ENCODE measurements around the gene FGF14.

The FGF14 gene

DNA sequence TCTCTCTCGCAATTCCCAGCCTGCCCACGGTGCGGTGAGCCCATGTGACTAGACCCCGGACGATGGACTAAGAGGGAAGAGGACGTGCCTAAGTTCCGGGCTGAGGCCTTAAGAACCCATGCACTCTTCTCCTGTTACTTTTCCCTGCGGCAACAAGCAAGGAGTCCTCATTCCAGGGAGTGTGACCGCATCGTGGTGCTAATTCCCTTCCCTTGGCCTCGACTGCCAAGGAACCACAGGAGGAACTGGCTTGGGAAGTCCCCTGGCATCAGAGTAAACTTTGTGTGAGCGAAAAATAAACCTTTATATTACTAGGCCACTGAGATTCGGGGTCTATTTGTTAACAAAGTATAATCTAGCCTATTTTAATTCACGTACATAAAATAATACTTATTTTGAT is 34.0 kb downstream of the FGF14 start:
- DNase-seq: no peak
- ATAC-seq: no peak

GRCh38 chr13:102361113-102361512 is 40.7 kb downstream of the FGF14 start:
- ATAC-seq: no peak
- no peak for DNase-seq

GRCh38 chr13:102359264-102359663 is 42.6 kb downstream of the FGF14 start:
- no peak for ATAC-seq
- no peak for DNase-seq

- DNase-seq (no peak), ATAC-seq (no peak)
These were observed 46.6 kb downstream of the FGF14 start for GRCh38 chr13:102355251-102355650.

- no peak for DNase-seq
These were observed 47.8 kb downstream of the FGF14 start for GRCh38 chr13:102354011-102354410.

GRCh38 chr13:102351521-102351920 is 50.3 kb downstream of the FGF14 start:
- ATAC-seq: no peak
- DNase-seq: no peak

More at GRCh38 chr13:102354011-102354410, 47.8 kb downstream of the FGF14 start:
- ATAC-seq: no peak

GRCh38 chr13:102347490-102347889 is 54.4 kb downstream of the FGF14 start:
- no peak for DNase-seq

DNA sequence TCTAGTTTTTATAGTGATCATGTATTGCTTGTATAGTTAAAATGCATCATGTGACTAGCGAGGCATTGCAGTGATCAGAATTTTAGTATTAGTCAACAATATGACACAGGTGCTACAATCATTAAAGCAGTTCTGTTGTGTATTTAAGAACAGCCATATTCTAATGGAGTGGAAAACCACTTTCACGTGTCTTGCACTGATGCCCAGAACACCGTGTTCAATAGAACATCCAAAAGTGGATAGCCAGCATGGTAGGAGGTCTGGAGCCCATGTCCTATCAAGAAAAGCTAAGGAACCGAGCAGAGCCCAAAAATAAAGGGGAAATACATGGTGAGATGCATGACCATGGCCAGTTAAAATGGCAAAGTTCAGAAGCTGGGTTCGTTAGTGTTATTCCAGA is 55.1 kb downstream of the FGF14 start:
- ATAC-seq (no peak), DNase-seq (no peak)

More at GRCh38 chr13:102347490-102347889, 54.4 kb downstream of the FGF14 start:
- no peak for ATAC-seq

GRCh38 chr13:102344410-102344809 is 57.4 kb downstream of the FGF14 start:
- DNase-seq (no peak), ATAC-seq (no peak)

DNA sequence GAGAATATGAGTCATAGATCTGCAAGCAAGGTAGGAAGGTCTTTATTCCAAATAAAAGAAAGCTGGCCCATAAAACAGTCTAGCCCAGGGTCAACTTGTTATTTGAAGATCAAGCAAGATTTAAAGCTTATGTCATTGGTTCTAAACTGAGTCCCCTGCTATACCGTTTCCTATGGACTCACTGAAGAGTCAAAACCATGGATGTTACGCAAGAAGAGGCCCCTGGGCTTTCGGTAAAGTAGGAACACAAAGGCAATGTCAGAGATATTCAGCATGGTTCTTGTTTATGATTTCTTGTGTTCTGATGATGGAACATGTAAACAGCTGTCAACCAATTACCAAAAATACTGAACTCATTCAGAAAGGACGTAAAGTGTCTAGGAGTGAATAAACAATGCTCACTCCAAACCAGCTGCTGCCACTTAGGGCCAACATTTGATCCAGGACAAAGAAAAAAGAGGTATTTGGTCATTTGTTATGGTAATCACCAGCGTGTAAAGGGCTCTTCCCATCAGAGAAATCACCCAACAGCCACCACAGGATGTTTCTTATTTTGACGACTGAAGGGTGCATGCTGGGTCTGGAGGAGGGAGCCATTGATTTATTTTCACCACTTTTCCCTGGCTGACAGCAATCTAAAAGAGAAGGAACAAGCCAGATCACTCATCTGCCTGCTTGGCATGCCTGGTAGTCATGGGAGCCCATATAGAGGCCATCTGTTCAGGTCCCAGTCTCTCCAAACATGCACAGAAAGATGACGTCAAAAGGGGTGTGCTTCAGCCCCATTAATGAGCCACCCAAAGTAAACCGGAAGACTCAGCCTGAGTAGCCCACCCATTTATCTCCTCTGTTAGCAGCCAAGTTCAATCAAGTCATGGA is 68.3 kb downstream of the FGF14 start:
- no peak for DNase-seq

GRCh38 chr13:102328909-102329308 is 72.9 kb downstream of the FGF14 start:
- DNase-seq (no peak), ATAC-seq (no peak)

More for the DNA sequence above, 68.3 kb downstream of the FGF14 start:
- ATAC-seq: no peak

GRCh38 chr13:102327119-102327617 is 74.7 kb downstream of the FGF14 start:
- no peak for DNase-seq
- ATAC-seq: no peak

- ATAC-seq (no peak), DNase-seq (no peak)
These were observed 75.3 kb downstream of the FGF14 start for GRCh38 chr13:102326381-102327118.

DNA sequence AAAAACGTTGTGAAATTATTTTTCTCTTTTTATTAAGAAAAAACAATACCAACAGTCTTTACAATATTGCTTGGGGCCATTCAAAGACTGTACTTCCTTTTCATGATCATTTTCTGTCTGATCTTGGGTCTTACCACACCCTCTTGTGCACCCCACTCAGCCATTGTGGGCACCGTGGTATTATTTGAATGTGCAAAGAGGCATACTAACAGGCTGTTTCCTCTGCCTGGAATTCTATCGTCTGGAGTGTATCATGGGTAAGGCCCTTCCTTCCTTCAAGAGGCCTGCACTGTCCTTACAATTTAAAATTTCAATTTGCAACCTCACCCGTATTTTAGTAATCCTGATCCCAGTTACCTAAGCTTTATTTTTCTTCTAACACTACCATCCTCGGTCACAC is 76.5 kb downstream of the FGF14 start:
- DNase-seq (no peak), ATAC-seq (no peak)

- DNase-seq: no peak
- no peak for ATAC-seq
These were observed 78.3 kb downstream of the FGF14 start for GRCh38 chr13:102323505-102323904.

DNA sequence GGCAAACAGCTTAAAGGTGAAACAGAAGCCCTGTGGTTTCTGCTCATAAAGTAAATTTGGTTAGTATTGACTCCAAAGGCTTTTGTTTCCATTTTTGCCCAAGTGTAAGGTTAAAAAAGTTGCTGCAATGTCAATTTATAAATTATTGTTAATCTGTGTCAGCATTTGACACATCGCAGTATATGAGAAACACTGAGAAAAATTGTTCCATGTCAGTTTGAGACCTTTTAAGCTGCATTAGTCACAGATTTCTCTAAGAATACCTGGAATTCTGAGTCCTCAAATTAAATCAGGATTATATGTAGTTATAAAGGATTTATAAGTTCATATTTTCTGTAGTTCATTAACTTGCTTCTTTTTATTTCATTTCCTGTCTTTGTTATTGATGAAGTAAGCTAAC is 78.8 kb downstream of the FGF14 start:
- no peak for DNase-seq
- ATAC-seq: no peak

DNA sequence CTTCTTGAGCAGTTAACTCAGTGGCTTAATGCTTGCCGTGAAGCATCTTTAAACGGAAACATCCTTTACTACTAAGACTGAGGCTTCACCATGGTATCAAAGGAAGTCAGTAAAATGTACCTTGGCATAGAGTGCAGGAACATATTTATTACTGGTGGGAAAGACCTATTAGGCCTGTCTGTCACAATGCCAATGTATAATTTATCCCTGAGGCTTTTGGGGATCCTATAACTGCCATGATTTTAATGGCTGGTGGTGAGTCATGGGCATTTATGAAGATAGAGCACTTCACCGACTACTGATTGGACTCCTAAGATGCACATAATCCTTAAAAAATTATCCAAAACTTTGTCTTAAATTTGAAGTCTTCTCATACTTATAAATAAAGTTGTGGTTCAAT is 79.6 kb downstream of the FGF14 start:
- no peak for ATAC-seq
- DNase-seq: no peak

- DNase-seq (no peak), ATAC-seq (no peak)
These were observed 83.6 kb downstream of the FGF14 start for GRCh38 chr13:102318233-102318632.

GRCh38 chr13:102317593-102317992 is 84.3 kb downstream of the FGF14 start:
- ATAC-seq (no peak), DNase-seq (no peak)

- ATAC-seq (no peak), DNase-seq (no peak)
These were observed 85.1 kb downstream of the FGF14 start for GRCh38 chr13:102316732-102317131.

DNA sequence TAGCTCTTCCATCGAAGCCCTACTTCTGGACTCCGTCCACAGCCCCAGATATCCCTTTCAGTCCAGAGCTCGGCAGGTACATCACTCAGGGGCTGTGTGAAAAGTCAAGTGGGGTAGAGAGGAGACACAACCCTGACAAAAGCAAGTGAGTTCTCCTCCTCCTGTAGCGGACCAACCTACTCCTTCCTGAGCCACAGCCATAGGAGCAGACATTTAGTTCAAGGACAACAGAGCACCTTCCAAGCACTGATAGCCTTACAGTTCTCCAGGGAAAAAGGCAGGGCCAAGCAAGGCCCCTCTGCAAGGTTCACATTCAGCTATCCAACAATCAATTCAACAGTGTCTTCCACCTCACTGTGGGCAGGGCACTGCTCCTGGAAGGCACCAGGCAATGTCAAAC is 89.0 kb downstream of the FGF14 start:
- no peak for ATAC-seq
- DNase-seq: no peak

- ATAC-seq (no peak), DNase-seq (no peak)
These were observed 89.9 kb downstream of the FGF14 start for GRCh38 chr13:102311901-102312300.

GRCh38 chr13:102311419-102311796 is 90.4 kb downstream of the FGF14 start:
- ATAC-seq: no peak
- no peak for DNase-seq

All from stimulated activated naive CD8-positive, alpha-beta T cell treated with anti-CD3 and anti-CD28 coated beads, Interleukin-15, Interleukin-2, amounts not matched to agents 100 U/mL and 50 U/mL, for 24 hours (primary cell).